Activated naive CD4-positive, alpha-beta T cell treated with anti-CD3 and anti-CD28 coated beads, Interleukin-2, amount 50 U/mL, for 24 hours (primary cell): ENCODE data around the gene SCAPER.

Experiments used
- H3K27ac Mint-ChIP-seq: one replicate; pipeline ENCODE4 v1.8.0; 2021; ENCODE audit warnings: mild to moderate bottlenecking, mixed read lengths
- H3K27me3 Mint-ChIP-seq: one replicate; pipeline ENCODE4 v1.8.0; 2021; ENCODE audit warnings: mixed read lengths
- H3K36me3 Mint-ChIP-seq: one replicate; pipeline ENCODE4 v1.8.0; 2021; ENCODE audit warnings: mixed read lengths
- H3K4me1 Mint-ChIP-seq: one replicate; pipeline ENCODE4 v1.8.0; 2021; ENCODE audit warnings: mixed read lengths
- H3K4me3 Mint-ChIP-seq: one replicate; pipeline ENCODE4 v1.8.0; 2021; ENCODE audit warnings: mild to moderate bottlenecking, mixed read lengths
- H3K9me3 Mint-ChIP-seq: one replicate; pipeline ENCODE4 v1.8.0; 2021; ENCODE audit warnings: mixed read lengths

Gene SCAPER

GRCh38 chr15:76398317-76399104 lies 506.6 kb downstream of the SCAPER start:
- peaks cover 21% of the 10 kb centered on the region for H3K36me3 Mint-ChIP-seq
- H3K27ac Mint-ChIP-seq, result no peak overlapping the region

GRCh38 chr15:76393614-76394013 lies 511.5 kb downstream of the SCAPER start:
- Mint-ChIP-seq H3K4me1 (no peaks in the 10 kb centered on the region), H3K4me3 (no peak overlapping the region), H3K36me3 (peaks cover 13% of the 10 kb centered on the region), H3K9me3 (no peaks in the 10 kb centered on the region), H3K27me3 (no peaks in the 10 kb centered on the region), H3K27ac (no peak overlapping the region)

More at GRCh38 chr15:76398317-76399104, 506.6 kb downstream of the SCAPER start:
- Mint-ChIP-seq H3K4me3 (no peak overlapping the region), H3K9me3 (no peaks in the 10 kb centered on the region), H3K27me3 (no peaks in the 10 kb centered on the region), H3K4me1 (no peaks in the 10 kb centered on the region)

DNA sequence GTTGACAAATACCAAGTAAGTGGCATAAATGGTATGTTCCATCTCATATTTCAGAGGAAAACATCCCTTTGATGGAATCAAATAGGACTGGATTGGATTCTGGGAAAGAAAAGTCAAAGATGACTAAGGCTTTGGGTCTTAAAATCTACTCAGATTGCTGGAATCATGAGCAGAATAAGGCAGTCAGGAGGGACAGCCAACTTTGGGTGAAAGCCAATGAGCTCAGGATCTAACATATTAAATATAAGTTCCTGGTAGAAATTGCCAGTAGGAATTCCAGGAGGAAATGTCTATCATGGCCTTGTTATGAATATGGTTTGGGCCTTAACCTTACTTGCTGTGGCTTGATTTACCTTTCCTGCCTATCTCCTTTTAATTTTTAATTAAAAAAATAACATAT lies 513.3 kb downstream of the SCAPER start:
- peaks cover 19% of the 10 kb centered on the region for H3K36me3 Mint-ChIP-seq
- H3K27me3 Mint-ChIP-seq, result no peaks in the 10 kb centered on the region
- H3K4me3 Mint-ChIP-seq, result no peak overlapping the region
- H3K27ac Mint-ChIP-seq, result no peak overlapping the region
- H3K4me1 Mint-ChIP-seq, result no peaks in the 10 kb centered on the region
- H3K9me3 Mint-ChIP-seq, result no peaks in the 10 kb centered on the region

DNA sequence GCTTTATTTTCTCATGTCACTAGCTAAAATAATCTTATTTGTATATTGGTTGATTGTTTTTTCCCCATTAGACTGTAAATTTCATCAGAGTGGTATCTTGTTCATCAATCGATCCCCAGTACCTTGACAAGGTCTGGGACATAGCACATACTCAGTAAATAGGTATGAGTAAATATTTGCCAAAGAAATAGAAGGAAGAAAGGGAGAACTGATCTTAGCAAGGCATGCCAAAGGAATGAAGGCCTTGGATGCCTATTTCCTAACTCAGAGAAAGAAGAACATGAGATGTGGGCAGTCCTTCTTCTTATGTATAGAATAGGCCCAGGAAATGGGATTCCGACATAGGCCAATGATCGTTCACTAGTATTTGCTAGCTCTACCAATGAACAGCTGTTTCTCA lies 513.8 kb downstream of the SCAPER start:
- H3K27me3 Mint-ChIP-seq, result no peaks in the 10 kb centered on the region
- H3K36me3 Mint-ChIP-seq, result peaks cover 21% of the 10 kb centered on the region
- no peaks in the 10 kb centered on the region for H3K4me1 Mint-ChIP-seq
- no peak overlapping the region for H3K27ac Mint-ChIP-seq
- no peaks in the 10 kb centered on the region for H3K9me3 Mint-ChIP-seq
- H3K4me3 Mint-ChIP-seq, result no peak overlapping the region

GRCh38 chr15:76390571-76390970 lies 514.6 kb downstream of the SCAPER start:
- Mint-ChIP-seq H3K4me1 (no peaks in the 10 kb centered on the region), H3K36me3 (peaks cover 23% of the 10 kb centered on the region), H3K27me3 (no peaks in the 10 kb centered on the region), H3K9me3 (no peaks in the 10 kb centered on the region), H3K27ac (no peak overlapping the region), H3K4me3 (no peak overlapping the region)

DNA sequence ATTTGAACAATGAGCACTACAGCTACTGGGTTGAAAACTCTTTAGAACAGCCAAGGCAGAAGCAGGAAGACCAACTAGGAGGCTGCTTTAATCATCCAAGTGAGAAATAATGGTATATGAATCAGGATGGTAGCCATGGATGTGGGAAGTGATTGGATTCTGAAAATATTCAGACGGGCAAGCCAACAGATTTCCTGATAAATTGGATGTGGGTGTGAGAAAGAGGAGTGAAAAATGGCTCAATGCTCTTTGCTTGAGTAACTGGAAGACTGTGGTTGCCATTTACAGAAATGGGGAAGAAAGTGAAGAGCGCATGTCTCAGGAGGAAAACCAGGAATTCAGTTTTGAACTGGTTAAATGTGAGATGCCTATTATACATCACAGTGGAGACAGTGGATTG lies 518.2 kb downstream of the SCAPER start:
- no peaks in the 10 kb centered on the region for H3K9me3 Mint-ChIP-seq
- H3K27me3 Mint-ChIP-seq, result no peaks in the 10 kb centered on the region
- H3K36me3 Mint-ChIP-seq, result peaks cover 26% of the 10 kb centered on the region
- no peak overlapping the region for H3K27ac Mint-ChIP-seq
- H3K4me1 Mint-ChIP-seq, result no peaks in the 10 kb centered on the region
- no peak overlapping the region for H3K4me3 Mint-ChIP-seq

DNA sequence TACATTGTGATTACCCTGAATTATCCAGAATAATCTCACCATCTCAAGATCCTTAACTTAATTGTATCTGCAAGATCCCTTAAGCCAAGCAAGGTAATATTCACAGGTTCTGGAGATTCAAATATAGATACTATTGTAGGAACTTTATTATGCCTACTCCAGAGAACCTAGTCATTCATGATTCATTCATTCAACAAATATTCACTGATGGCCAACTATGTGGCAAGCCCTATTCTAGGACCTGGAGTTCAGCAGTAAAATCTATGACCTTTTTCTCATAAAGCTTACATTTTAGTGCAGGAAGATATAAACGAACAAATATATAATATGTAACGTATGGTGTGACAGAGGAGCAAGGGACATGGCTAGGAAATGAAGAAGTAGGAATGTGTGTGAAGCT lies 519.0 kb downstream of the SCAPER start:
- Mint-ChIP-seq H3K4me3 (no peak overlapping the region), H3K27ac (no peak overlapping the region), H3K4me1 (no peaks in the 10 kb centered on the region), H3K36me3 (peaks cover 26% of the 10 kb centered on the region), H3K9me3 (no peaks in the 10 kb centered on the region), H3K27me3 (no peaks in the 10 kb centered on the region)

DNA sequence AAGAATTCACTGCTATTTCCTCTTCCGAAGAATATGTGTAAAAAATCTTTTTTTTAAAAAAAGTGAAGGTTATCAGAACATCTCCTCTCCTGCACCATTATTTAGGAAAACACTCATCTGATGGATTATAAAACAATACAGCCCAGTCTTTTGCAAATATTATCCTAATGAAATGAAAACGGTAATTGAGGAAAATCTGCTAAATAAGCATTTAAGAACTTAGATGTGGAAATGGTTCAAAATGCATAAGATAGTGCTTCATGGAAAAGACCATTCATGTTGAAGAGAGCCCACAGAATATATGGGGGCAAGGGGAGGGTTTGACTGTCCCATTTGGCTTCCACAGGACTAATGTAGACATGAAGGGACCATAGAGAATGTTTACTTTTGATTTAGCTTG lies 520.7 kb downstream of the SCAPER start:
- H3K4me1 Mint-ChIP-seq, result no peaks in the 10 kb centered on the region
- H3K4me3 Mint-ChIP-seq, result no peak overlapping the region
- no peaks in the 10 kb centered on the region for H3K9me3 Mint-ChIP-seq
- H3K27me3 Mint-ChIP-seq, result no peaks in the 10 kb centered on the region
- peaks cover 28% of the 10 kb centered on the region for H3K36me3 Mint-ChIP-seq
- no peak overlapping the region for H3K27ac Mint-ChIP-seq

- Mint-ChIP-seq H3K36me3 (peaks cover 30% of the 10 kb centered on the region), H3K9me3 (no peaks in the 10 kb centered on the region), H3K4me3 (no peak overlapping the region), H3K27ac (no peak overlapping the region), H3K4me1 (no peaks in the 10 kb centered on the region), H3K27me3 (no peaks in the 10 kb centered on the region)
Measured at GRCh38 chr15:76382987-76383728, 522.0 kb downstream of the SCAPER start.

GRCh38 chr15:76381366-76381765 lies 523.8 kb downstream of the SCAPER start:
- no peaks in the 10 kb centered on the region for H3K27me3 Mint-ChIP-seq
- no peaks in the 10 kb centered on the region for H3K4me1 Mint-ChIP-seq
- no peak overlapping the region for H3K27ac Mint-ChIP-seq
- H3K36me3 Mint-ChIP-seq, result peaks cover 17% of the 10 kb centered on the region
- H3K9me3 Mint-ChIP-seq, result no peaks in the 10 kb centered on the region
- H3K4me3 Mint-ChIP-seq, result no peak overlapping the region

DNA sequence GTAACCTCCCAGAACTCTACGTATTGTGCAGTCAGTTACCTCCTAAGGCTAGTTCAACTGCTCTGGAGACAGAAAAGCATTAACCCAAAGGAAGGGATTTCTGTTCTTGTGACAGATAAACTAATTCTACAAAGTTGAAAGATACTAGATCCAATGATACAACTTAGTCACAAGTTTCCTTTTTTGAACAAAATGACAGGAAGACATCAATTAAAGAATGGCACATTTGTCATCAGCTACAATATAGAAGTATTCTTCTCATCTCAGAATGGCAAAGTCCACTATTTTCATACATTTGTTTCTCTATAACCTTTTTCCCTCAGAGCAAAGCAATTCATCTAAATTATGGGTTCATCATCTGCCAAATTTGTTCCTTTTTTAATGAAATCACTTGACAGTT lies 524.9 kb downstream of the SCAPER start:
- Mint-ChIP-seq H3K9me3 (no peaks in the 10 kb centered on the region), H3K4me1 (no peaks in the 10 kb centered on the region), H3K4me3 (no peak overlapping the region), H3K36me3 (peaks cover 15% of the 10 kb centered on the region), H3K27me3 (no peaks in the 10 kb centered on the region), H3K27ac (no peak overlapping the region)

GRCh38 chr15:76378691-76379090 lies 526.4 kb downstream of the SCAPER start:
- peaks cover 16% of the 10 kb centered on the region for H3K36me3 Mint-ChIP-seq
- H3K27ac Mint-ChIP-seq, result no peak overlapping the region

DNA sequence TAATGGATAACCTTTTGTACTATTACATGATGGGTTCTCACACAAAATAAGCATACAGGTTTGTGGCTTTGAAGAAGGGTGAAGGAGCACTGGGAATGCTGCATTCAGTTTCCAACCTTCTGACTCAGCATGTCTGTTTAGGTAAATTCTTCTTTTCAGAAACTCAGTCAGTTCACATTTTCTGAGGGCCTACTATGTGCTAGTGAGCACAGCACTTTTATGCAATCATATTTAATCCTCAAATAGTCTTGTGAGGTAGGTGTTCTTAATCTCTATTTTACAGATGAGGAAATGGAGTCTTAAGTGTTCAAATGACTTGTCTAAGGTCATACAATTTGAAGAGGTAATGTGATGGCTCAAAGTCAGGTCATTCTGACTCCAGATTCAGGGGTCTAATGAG lies 527.4 kb downstream of the SCAPER start:
- H3K9me3 Mint-ChIP-seq, result no peaks in the 10 kb centered on the region
- no peak overlapping the region for H3K27ac Mint-ChIP-seq
- H3K27me3 Mint-ChIP-seq, result no peaks in the 10 kb centered on the region
- H3K36me3 Mint-ChIP-seq, result peaks cover 15% of the 10 kb centered on the region
- no peaks in the 10 kb centered on the region for H3K4me1 Mint-ChIP-seq
- H3K4me3 Mint-ChIP-seq, result no peak overlapping the region

More at GRCh38 chr15:76378691-76379090, 526.4 kb downstream of the SCAPER start:
- no peak overlapping the region for H3K4me3 Mint-ChIP-seq
- H3K27me3 Mint-ChIP-seq, result no peaks in the 10 kb centered on the region
- H3K9me3 Mint-ChIP-seq, result no peaks in the 10 kb centered on the region
- H3K4me1 Mint-ChIP-seq, result no peaks in the 10 kb centered on the region

GRCh38 chr15:76377217-76377616 lies 527.9 kb downstream of the SCAPER start:
- Mint-ChIP-seq H3K36me3 (peaks cover 17% of the 10 kb centered on the region), H3K4me1 (no peaks in the 10 kb centered on the region)

GRCh38 chr15:76376816-76377215 lies 528.3 kb downstream of the SCAPER start:
- H3K4me1 Mint-ChIP-seq, result no peaks in the 10 kb centered on the region
- peaks cover 21% of the 10 kb centered on the region for H3K36me3 Mint-ChIP-seq
- no peak overlapping the region for H3K4me3 Mint-ChIP-seq
- H3K9me3 Mint-ChIP-seq, result no peaks in the 10 kb centered on the region
- no peaks in the 10 kb centered on the region for H3K27me3 Mint-ChIP-seq
- H3K27ac Mint-ChIP-seq, result no peak overlapping the region

More at GRCh38 chr15:76377217-76377616, 527.9 kb downstream of the SCAPER start:
- H3K9me3 Mint-ChIP-seq, result no peaks in the 10 kb centered on the region
- H3K27ac Mint-ChIP-seq, result no peak overlapping the region
- no peak overlapping the region for H3K4me3 Mint-ChIP-seq
- H3K27me3 Mint-ChIP-seq, result no peaks in the 10 kb centered on the region

- Mint-ChIP-seq H3K36me3 (peaks cover 20% of the 10 kb centered on the region), H3K27me3 (no peaks in the 10 kb centered on the region)
Measured at GRCh38 chr15:76376029-76376428, 529.1 kb downstream of the SCAPER start.

More at GRCh38 chr15:76376029-76376428, 529.1 kb downstream of the SCAPER start:
- Mint-ChIP-seq H3K4me3 (no peak overlapping the region), H3K4me1 (no peaks in the 10 kb centered on the region), H3K9me3 (no peaks in the 10 kb centered on the region), H3K27ac (no peak overlapping the region)
